ENCODE results near the gene HOXC5.

GRCh38 chr12:54045868-54046521 lies 13.1 kb downstream of the HOXC5 start:
- TF ChIP-seq CTCF (IDR thresholded peaks at IDR 0.05 in 4 of 5, conservative IDR thresholded peaks at IDR 0.05 in 1 of 5): no peak
- TF ChIP-seq POLR2A (IDR thresholded peaks at IDR 0.05): no peak
